Frontal cortex (tissue), 4 donors: ENCODE results near the gene EXOC5. TPM values are rescaled to one million over a fixed set of nuclear protein-coding genes. Genes with fewer than 3 reads are reported as not detected.
"Not testable (repeated sequence)": the region's sequence is repeated elsewhere in the genome, so short reads cannot be mapped to it uniquely, and the experiment has no call there.

ENCODE experiments used
- DNase-seq, 2 donors: peaks; one replicate each; pipeline ENCODE4 v3.0.0; 2012; ENCODE audit warnings: low spot score in 2 of 2
- FAIRE-seq: peaks from 2 replicates; lab custom pipeline; 2012; peaks lifted over from hg19 to GRCh38; lab: Jason Lieb, UNC
- total RNA-seq: library from RNA; depleted of rRNA; stranded (reverse); fragments of >200 nt; gene quantifications from one replicate; pipeline ENCODE4 v1.2.3, GENCODE V29; 2014
- donor health status: control.
- donor health status: control.
- donor health status: control.

The EXOC5 gene
- total RNA-seq, 1 donor from 2014 or later = 86.4 TPM

- no peak for FAIRE-seq
- no peak for DNase-seq
Observed at GRCh38 chr14:57261604-57262003, 7.1 kb downstream of the EXOC5 start.

GRCh38 chr14:57259672-57260071, 9.0 kb downstream of the EXOC5 start:
- FAIRE-seq (no peak), DNase-seq (no peak)

GRCh38 chr14:57258221-57258620, 10.5 kb downstream of the EXOC5 start:
- DNase-seq, FAIRE-seq: not testable (repeated sequence)

- DNase-seq (no peak), FAIRE-seq (no peak)
Observed at GRCh38 chr14:57254884-57255283, 13.8 kb downstream of the EXOC5 start.

GRCh38 chr14:57246933-57247657, 21.6 kb downstream of the EXOC5 start:
- peak; percentile 69 for FAIRE-seq

GRCh38 chr14:57245941-57246340, 22.8 kb downstream of the EXOC5 start:
- DNase-seq (no peak), FAIRE-seq (no peak)

More at GRCh38 chr14:57246933-57247657, 21.6 kb downstream of the EXOC5 start:
- no peak for DNase-seq

- FAIRE-seq = no peak
- no peak for DNase-seq
Observed at GRCh38 chr14:57244106-57244505, 24.6 kb downstream of the EXOC5 start.

- FAIRE-seq (no peak), DNase-seq (no peak)
Observed at GRCh38 chr14:57243320-57243719, 25.4 kb downstream of the EXOC5 start.

GRCh38 chr14:57240115-57240514, 28.6 kb downstream of the EXOC5 start:
- FAIRE-seq, DNase-seq: not testable (repeated sequence)

GRCh38 chr14:57232006-57232405, 36.7 kb downstream of the EXOC5 start:
- FAIRE-seq = no peak
- DNase-seq = no peak

GRCh38 chr14:57228320-57228719, 40.4 kb downstream of the EXOC5 start:
- not testable (repeated sequence) for DNase-seq, FAIRE-seq

GRCh38 chr14:57227083-57227482, 41.6 kb downstream of the EXOC5 start:
- DNase-seq = no peak
- no peak for FAIRE-seq

GRCh38 chr14:57221931-57222330, 46.8 kb downstream of the EXOC5 start:
- FAIRE-seq = no peak
- no peak for DNase-seq

GRCh38 chr14:57212919-57213318, 55.8 kb downstream of the EXOC5 start:
- FAIRE-seq (no peak), DNase-seq (no peak)

GRCh38 chr14:57209561-57209960, 59.1 kb downstream of the EXOC5 start:
- FAIRE-seq = no peak
- no peak for DNase-seq

- FAIRE-seq = no peak
- no peak for DNase-seq
Observed at GRCh38 chr14:57205938-57206337, 62.8 kb downstream of the EXOC5 start.

- not testable (repeated sequence) for DNase-seq
- FAIRE-seq = peak; percentile 83
Observed at GRCh38 chr14:57202672-57203071, 66.0 kb downstream of the EXOC5 start.

GRCh38 chr14:57199921-57200320, 68.8 kb downstream of the EXOC5 start:
- FAIRE-seq = no peak
- no peak for DNase-seq

- no peak for FAIRE-seq
- DNase-seq = peak; percentile 5 to 33
Observed at GRCh38 chr14:57189070-57189469, 79.6 kb downstream of the EXOC5 start.

GRCh38 chr14:57182760-57183503, 85.8 kb downstream of the EXOC5 start:
- DNase-seq = no peak
- FAIRE-seq = no peak

- DNase-seq (no peak), FAIRE-seq (no peak)
Observed at GRCh38 chr14:57179273-57179672, 89.4 kb downstream of the EXOC5 start.
